Stimulated activated CD8-positive, alpha-beta memory T cell treated with anti-CD3 and anti-CD28 coated beads, Interleukin-7, amount 100 ng/mL, for 24 hours (primary cell): ENCODE data around the gene NR6A1.
"Not testable (repeated sequence)": the region's sequence is repeated elsewhere in the genome, so short reads cannot be mapped to it uniquely, and the experiment has no call there.

Source experiments
- DNase-seq: peaks from one replicate; pipeline ENCODE4 v3.0.0-alpha.2; 2020; ENCODE audit warnings: low read depth

The NR6A1 gene

GRCh38 chr9:124654431-124654830 is 116.7 kb downstream of the NR6A1 start:
- no peak for DNase-seq

GRCh38 chr9:124652615-124653393 is 118.3 kb downstream of the NR6A1 start:
- no peak for DNase-seq

GRCh38 chr9:124652203-124652602 is 118.9 kb downstream of the NR6A1 start:
- no peak for DNase-seq

- DNase-seq: no peak
Measured at GRCh38 chr9:124645274-124645673, 125.8 kb downstream of the NR6A1 start.

- DNase-seq: no peak
Measured at GRCh38 chr9:124639637-124640036, 131.5 kb downstream of the NR6A1 start.

- DNase-seq: no peak
Measured at GRCh38 chr9:124635285-124635684, 135.8 kb downstream of the NR6A1 start.

GRCh38 chr9:124632077-124632621 is 139.0 kb downstream of the NR6A1 start:
- no peak for DNase-seq

- DNase-seq: no peak
Measured at GRCh38 chr9:124631326-124631725, 139.8 kb downstream of the NR6A1 start.

GRCh38 chr9:124629600-124629999 is 141.5 kb downstream of the NR6A1 start:
- DNase-seq: no peak

- DNase-seq: no peak
Measured at GRCh38 chr9:124628741-124629140, 142.4 kb downstream of the NR6A1 start.

- no peak for DNase-seq
Measured at GRCh38 chr9:124626276-124626675, 144.8 kb downstream of the NR6A1 start.

- no peak for DNase-seq
Measured at GRCh38 chr9:124625087-124625486, 146.0 kb downstream of the NR6A1 start.

- no peak for DNase-seq
Measured at GRCh38 chr9:124624735-124624992, 146.4 kb downstream of the NR6A1 start.

GRCh38 chr9:124623966-124624734 is 147.0 kb downstream of the NR6A1 start:
- DNase-seq: no peak

GRCh38 chr9:124622882-124623281 is 148.2 kb downstream of the NR6A1 start:
- no peak for DNase-seq

- DNase-seq: no peak
Measured at GRCh38 chr9:124621371-124622328, 149.5 kb downstream of the NR6A1 start.

- no peak for DNase-seq
Measured at GRCh38 chr9:124618476-124618875, 152.6 kb downstream of the NR6A1 start.

GRCh38 chr9:124617477-124618141 is 153.5 kb downstream of the NR6A1 start:
- DNase-seq: peak; percentile 55

- DNase-seq: no peak
Measured at GRCh38 chr9:124616961-124617360, 154.2 kb downstream of the NR6A1 start.

- not testable (repeated sequence) for DNase-seq
Measured at GRCh38 chr9:124615840-124616239, 155.3 kb downstream of the NR6A1 start.

- no peak for DNase-seq
Measured at GRCh38 chr9:124615100-124615742, 155.9 kb downstream of the NR6A1 start.
